Smooth muscle cell of the brain vasculature (primary cell): ENCODE data around the gene TMEM168.

Experiments used
- DNase-seq: peaks from one replicate; pipeline ENCODE4 v3.0.0-alpha.2; 2012; ENCODE audit warnings: low read depth, low spot score

Gene TMEM168

GRCh38 chr7:112715525-112715924, 74.7 kb downstream of the TMEM168 start:
- DNase-seq, result no peak

GRCh38 chr7:112714917-112715316, 75.3 kb downstream of the TMEM168 start:
- no peak for DNase-seq
